Type B pancreatic cell (in vitro differentiated cells): Measurements from ENCODE around the gene BRSK1. TPM values are rescaled to one million over a fixed set of nuclear protein-coding genes. Genes with fewer than 3 reads are reported as not detected.

ENCODE experiments used
- DNase-seq: peaks from one replicate; pipeline ENCODE4 v3.0.0; 2021; ENCODE audit warnings: mixed read lengths; ENCODE audit not compliant: unreplicated experiment; ENCODE audit errors: extremely low spot score
- H3K27ac Mint-ChIP-seq: 2 replicates; pipeline ENCODE4 v1.8.0; 2021; ENCODE audit warnings: mild to moderate bottlenecking, mixed read lengths
- H3K27me3 Mint-ChIP-seq: 2 replicates; pipeline ENCODE4 v1.8.0; 2021; ENCODE audit warnings: mixed read lengths
- H3K36me3 Mint-ChIP-seq: 2 replicates; pipeline ENCODE4 v1.8.0; 2021; ENCODE audit warnings: mixed read lengths
- H3K4me1 Mint-ChIP-seq: one replicate; pipeline ENCODE4 v1.8.0; 2021; ENCODE audit warnings: mixed read lengths; ENCODE audit not compliant: unreplicated experiment
- H3K4me3 Mint-ChIP-seq: 2 replicates; pipeline ENCODE4 v1.8.0; 2021; ENCODE audit warnings: mild to moderate bottlenecking, mixed read lengths
- H3K9me3 Mint-ChIP-seq: 2 replicates; pipeline ENCODE4 v1.8.0; 2021; ENCODE audit warnings: mixed read lengths
- total RNA-seq: library from RNA; stranded (reverse); gene quantifications from 2 replicates; pipeline ENCODE4 v1.2.1, GENCODE V29; 2021; ENCODE audit warnings: low replicate concordance
- TF ChIP-seq, protein P1 (sequence below): fragments of 200-600 bp; sonication (generic); conservative IDR thresholded peaks from 2 replicates; pipeline ENCODE4 v1.5.0; 2021; ENCODE audit warnings: antibody characterized with exemption, mild to moderate bottlenecking

The BRSK1 gene
- total RNA-seq, 1 donor from 2014 or later: 32.3 TPM

DNA sequence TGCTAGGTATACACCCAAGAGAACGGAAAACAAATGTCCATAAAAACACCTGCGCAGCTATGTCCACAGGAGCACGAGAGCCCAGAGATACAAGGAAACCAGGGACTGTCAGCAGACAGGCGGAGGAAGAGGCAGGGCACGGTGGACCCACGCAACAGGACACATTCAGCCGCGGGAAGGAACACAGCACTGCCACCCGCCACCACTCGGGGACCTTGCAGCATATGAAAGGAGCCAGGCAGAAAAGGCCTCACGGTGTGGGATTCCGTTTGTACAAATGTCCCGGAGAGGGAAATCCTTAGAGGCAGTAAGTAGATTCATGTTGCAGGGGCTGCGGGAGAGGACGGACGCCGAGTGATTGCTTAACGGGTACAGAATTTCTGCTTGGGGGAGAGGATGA lies 11.7 kb upstream of the BRSK1 start:
- no peaks in the 10 kb centered on the region for H3K9me3 Mint-ChIP-seq

DNA sequence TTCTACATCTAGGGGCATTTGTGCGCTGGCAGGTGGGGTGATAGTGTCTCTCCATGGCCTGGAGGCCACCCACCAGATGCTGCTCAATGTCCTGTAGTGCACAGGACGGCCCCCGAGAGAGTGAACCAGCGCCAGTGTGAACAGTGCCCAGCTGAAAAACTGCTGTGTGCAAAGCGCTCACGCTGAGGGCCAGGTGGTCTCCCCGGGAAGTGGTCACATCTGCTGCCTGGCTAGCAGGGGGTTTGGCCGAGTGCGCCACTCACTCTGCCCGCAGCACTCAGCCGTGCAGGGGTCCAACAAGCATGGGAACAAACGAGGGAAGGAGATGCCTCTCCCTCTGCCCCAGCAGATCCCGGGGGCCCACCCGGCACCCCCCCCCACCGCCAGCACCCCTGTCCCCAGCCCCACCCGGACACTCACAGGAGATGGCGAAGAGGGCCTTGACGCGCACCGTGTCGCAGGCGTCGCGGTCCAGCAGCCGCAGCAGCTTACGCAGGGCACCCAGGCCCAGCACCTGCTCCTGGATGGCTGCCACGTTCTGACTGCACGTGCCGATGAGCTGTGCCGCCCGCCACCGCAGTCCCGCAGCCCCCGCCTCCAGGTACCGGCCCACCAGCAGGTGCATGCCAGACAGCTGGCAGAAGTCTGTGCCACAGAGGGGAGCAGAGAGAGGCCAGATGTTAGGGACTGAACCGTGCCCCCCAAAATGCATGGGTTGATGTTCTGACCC lies 9.7 kb upstream of the BRSK1 start:
- Mint-ChIP-seq H3K4me3 (no peak overlapping the region), H3K36me3 (peaks cover 13% of the 10 kb centered on the region), H3K4me1 (peaks cover 7% of the 10 kb centered on the region), H3K27ac (no peak overlapping the region), H3K9me3 (no peaks in the 10 kb centered on the region), H3K27me3 (no peaks in the 10 kb centered on the region)
- TF ChIP-seq, protein P1, sequence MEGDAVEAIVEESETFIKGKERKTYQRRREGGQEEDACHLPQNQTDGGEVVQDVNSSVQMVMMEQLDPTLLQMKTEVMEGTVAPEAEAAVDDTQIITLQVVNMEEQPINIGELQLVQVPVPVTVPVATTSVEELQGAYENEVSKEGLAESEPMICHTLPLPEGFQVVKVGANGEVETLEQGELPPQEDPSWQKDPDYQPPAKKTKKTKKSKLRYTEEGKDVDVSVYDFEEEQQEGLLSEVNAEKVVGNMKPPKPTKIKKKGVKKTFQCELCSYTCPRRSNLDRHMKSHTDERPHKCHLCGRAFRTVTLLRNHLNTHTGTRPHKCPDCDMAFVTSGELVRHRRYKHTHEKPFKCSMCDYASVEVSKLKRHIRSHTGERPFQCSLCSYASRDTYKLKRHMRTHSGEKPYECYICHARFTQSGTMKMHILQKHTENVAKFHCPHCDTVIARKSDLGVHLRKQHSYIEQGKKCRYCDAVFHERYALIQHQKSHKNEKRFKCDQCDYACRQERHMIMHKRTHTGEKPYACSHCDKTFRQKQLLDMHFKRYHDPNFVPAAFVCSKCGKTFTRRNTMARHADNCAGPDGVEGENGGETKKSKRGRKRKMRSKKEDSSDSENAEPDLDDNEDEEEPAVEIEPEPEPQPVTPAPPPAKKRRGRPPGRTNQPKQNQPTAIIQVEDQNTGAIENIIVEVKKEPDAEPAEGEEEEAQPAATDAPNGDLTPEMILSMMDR: no peak
- DNase-seq: no peak

More for the DNA sequence above, 11.7 kb upstream of the BRSK1 start:
- Mint-ChIP-seq H3K27ac (no peak overlapping the region), H3K27me3 (no peaks in the 10 kb centered on the region), H3K36me3 (peaks cover 15% of the 10 kb centered on the region), H3K4me1 (peaks cover 7% of the 10 kb centered on the region), H3K4me3 (no peak overlapping the region)
- TF ChIP-seq, protein P1: no peak
- no peak for DNase-seq

DNA sequence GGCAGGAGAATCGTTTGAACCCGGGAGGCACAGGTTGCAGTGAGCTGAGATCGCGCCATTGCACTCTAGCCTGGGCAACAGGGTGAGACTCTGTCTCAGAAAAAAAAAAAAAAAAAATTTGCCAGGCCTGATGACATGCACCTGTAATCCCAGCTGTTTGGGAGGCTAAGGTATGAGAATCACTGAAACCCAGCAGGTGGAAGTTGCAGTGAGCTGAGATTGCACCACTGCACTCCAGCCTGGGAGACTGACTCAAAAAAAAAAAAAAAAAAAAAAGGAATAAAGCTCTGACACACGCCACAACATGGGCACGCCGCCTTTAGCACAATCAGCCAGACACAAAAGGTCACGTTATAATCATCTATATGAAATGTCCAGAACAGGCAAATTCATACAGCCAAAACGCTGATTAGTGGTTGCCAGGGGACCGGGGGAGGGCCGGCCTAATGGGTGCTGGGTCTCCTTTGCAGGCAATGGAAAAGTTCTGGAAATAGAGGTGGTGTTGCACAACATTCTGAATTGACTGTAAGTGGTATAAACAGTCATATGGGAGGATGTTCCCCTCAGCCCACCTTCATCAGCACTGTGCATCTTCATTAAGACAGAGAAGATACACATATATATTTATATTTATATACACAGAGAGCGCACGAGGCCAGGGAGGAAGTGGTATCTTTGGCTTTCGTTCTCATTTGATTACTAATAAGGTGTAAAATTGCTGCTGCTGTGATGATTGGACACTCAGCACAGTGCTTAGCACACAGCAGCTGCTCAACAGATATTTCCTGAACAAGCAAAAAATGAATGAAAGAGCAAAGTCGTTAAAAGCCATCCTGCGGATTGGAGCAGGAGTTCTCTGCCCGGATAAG lies 7.7 kb upstream of the BRSK1 start:
- TF ChIP-seq, protein P1: no peak
- DNase-seq: no peak
- peaks cover 17% of the 10 kb centered on the region for H3K4me1 Mint-ChIP-seq
- peaks cover 12% of the 10 kb centered on the region for H3K36me3 Mint-ChIP-seq
- H3K9me3 Mint-ChIP-seq: no peaks in the 10 kb centered on the region
- H3K4me3 Mint-ChIP-seq: peak overlapping the region; percentile 62
- no peaks in the 10 kb centered on the region for H3K27me3 Mint-ChIP-seq
- no peak overlapping the region for H3K27ac Mint-ChIP-seq

DNA sequence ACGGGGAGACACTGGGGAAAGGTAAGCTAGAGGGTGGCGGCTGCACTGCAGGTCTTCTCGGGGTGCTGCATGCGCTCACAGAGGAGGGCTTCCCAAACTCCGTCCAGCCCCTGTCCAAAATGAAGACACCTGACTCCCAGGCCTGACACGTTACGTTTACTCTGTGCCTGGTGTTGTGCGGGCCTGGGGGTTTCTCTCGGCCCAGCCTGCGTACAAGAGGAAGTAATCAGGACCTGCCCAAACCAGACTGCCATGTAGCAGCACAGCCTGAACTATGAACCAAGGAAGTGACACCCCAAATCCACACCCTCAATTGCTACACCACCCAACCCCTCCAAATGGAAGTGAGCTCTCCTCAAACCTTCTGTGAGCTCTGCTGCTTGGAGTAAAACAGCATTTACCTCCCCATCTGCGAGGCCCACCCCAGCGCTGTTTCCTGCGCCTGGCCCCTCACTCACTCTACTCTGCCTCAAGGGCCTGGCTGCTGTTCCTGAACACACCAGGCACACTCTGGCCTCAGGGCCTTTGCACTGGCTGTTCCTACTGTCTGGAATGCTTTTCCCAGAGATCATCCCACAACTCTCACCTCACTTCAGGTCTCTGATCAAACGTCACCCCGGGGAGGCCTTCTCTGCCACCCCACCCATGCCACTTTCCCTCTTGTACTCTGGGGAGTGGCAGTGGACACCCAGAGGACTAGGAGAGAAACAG lies 6.9 kb upstream of the BRSK1 start:
- Mint-ChIP-seq H3K4me1 (peaks cover 22% of the 10 kb centered on the region), H3K27me3 (no peaks in the 10 kb centered on the region), H3K9me3 (no peaks in the 10 kb centered on the region), H3K4me3 (peak overlapping the region; percentile 62), H3K27ac (no peak overlapping the region), H3K36me3 (peaks cover 12% of the 10 kb centered on the region)
- TF ChIP-seq, protein P1: no peak
- no peak for DNase-seq

DNA sequence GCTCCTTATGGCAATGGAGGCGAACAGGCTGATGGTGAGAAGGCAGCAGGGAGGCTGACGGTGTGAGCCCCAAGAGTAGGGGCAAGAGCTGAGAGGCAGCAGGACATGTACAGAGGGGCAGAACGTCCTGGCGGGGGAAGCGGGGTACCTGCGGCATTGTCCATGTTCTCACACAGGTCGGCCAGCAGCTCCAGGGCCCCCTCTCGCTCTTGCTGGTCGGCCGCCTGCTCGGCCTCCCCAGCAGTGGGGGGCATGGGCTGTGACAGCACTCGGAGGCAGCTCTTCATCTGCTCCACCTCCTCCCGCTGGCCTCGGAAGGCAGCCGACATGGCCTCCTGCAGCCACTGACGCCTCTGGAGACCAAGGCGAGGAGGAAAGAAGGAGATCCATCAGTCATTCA lies 6.3 kb upstream of the BRSK1 start:
- Mint-ChIP-seq H3K27me3 (no peaks in the 10 kb centered on the region), H3K36me3 (peaks cover 7% of the 10 kb centered on the region), H3K4me3 (peak overlapping the region; percentile 63), H3K9me3 (no peaks in the 10 kb centered on the region), H3K4me1 (peaks cover 22% of the 10 kb centered on the region), H3K27ac (no peak overlapping the region)
- DNase-seq: no peak
- TF ChIP-seq, protein P1: no peak
